Breast epithelium (tissue), 4 donors: ENCODE measurements around the gene ROR2. TPM values are rescaled to one million over a fixed set of nuclear protein-coding genes. Genes with fewer than 3 reads are reported as not detected.

Experiments
- DNase-seq, 2 donors: peaks; one replicate each; pipeline ENCODE4 v3.0.0-alpha.2; 2019; ENCODE audit warnings: low spot score in 2 of 2
- H3K27ac ChIP-seq, 2 donors: fragments of 200-600 bp; sonication (generic) in 1 of 2; one replicate each; pipeline ENCODE4 v1.5.1; 2016 to 2019; ENCODE audit warnings: mild to moderate bottlenecking in 1 of 2
- H3K27me3 ChIP-seq, 2 donors: fragments of 200-600 bp; sonication (generic) in 1 of 2; one replicate each; pipeline versions ENCODE4 v1.5.1 to v1.6.0; 2017 to 2019; ENCODE audit warnings: control low read depth in 1 of 2, mild to moderate bottlenecking in 1 of 2
- H3K36me3 ChIP-seq: fragments of 200-600 bp; one replicate; pipeline ENCODE4 v1.5.1; 2019
- H3K4me1 ChIP-seq, 2 donors: fragments of 200-600 bp; sonication (generic); one replicate each; pipeline ENCODE4 v1.5.1; 2016 to 2019; ENCODE audit warnings: control low read depth in 1 of 2
- H3K4me3 ChIP-seq, 3 donors: fragments of 200-600 bp; sonication (generic); 1 replicate in 2 of 3; 2 replicates in 1 of 3; pipeline ENCODE4 v1.5.1; 2016 to 2019; ENCODE audit warnings: mild to moderate bottlenecking in 3 of 3, moderate library complexity in 2 of 3
- H3K9me3 ChIP-seq, 2 donors: fragments of 200-600 bp; sonication (generic) in 1 of 2; one replicate each; pipeline ENCODE4 v1.5.1; 2016 to 2019; ENCODE audit warnings: control low read depth in 1 of 2
- CTCF ChIP-seq, 3 donors: fragments of 450-650 bp; IDR thresholded peaks; one replicate each; pipeline ENCODE4 v1.5.1; 2016 to 2017; ENCODE audit warnings: antibody characterized with exemption in 3 of 3, mild to moderate bottlenecking in 3 of 3, moderate library complexity in 3 of 3
- POLR2A ChIP-seq: fragments of 450-650 bp; IDR thresholded peaks from one replicate; pipeline ENCODE4 v1.6.1; 2016; ENCODE audit warnings: antibody characterized with exemption, mild to moderate bottlenecking, moderate library complexity
- POLR2AphosphoS5 ChIP-seq, 3 donors: sonication (generic); formaldehyde crosslinking; IDR thresholded peaks; one replicate each; pipeline ENCODE4 v1.6.1; 2017; ENCODE audit warnings: antibody characterized with exemption in 3 of 3
- intact Hi-C: fragments of 100-400 bp; cut with DNase I; formaldehyde crosslinking; loops from one replicate; pipeline ENCODE4 v1.15.1; 2023; ENCODE audit warnings: low total_unique reads
- total RNA-seq, 3 donors: library from RNA; depleted of rRNA; stranded (reverse); fragments of >200 nt; gene quantifications; one replicate each; pipeline ENCODE4 v1.1.0, GENCODE V29; 2016

ROR2 gene
- total RNA-seq, 3 donors from 2014 or later: 2.1 to 25.6 (median 10.2) TPM

DNA sequence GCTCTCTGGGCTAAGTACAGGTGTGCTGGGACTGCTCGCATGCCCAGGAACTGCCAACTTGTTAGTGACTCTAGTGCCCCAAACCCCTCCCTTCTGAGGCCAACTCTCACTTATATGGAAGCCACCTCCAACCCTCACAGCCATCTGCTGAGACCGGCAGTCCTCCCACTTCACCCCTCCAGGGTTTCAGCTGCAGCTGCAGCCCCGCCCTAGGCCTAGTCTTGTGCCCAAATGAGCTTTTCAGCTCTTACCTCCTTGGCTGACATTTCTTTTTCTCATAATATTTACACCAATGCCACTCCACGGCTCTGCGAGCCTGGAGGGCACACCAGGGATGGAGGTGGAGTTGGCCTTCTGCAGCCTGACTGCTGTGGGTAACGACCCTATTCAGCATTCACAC, 166.6 kb downstream of the ROR2 start:
- TF ChIP-seq CTCF (IDR thresholded peaks at IDR 0.05): no peak
- TF ChIP-seq POLR2AphosphoS5 (IDR thresholded peaks at IDR 0.05): no peak
- no peak for TF ChIP-seq POLR2A
- Histone ChIP-seq H3K27ac (peak overlapping the region in 1 of 2 donors; percentile 2), H3K9me3 (no peaks in the 10 kb centered on the region), H3K4me3 (no peak overlapping the region), H3K36me3 (no peaks in the 10 kb centered on the region), H3K27me3 (no peaks in the 10 kb centered on the region), H3K4me1 (no peaks in the 10 kb centered on the region)
- no peak for DNase-seq
- intact Hi-C loops: no loop called here

GRCh38 chr9:91782708-91783214, 167.3 kb downstream of the ROR2 start:
- no peaks in the 10 kb centered on the region for H3K36me3 ChIP-seq
- H3K4me3 ChIP-seq: no peak overlapping the region
- H3K27ac ChIP-seq: peak overlapping the region in 1 of 2 donors; percentile 2
- intact Hi-C loops: no loop called here
- TF ChIP-seq POLR2A (no peak), CTCF (IDR thresholded peaks at IDR 0.05) (no peak), POLR2AphosphoS5 (IDR thresholded peaks at IDR 0.05) (no peak)
- DNase-seq: no peak
- H3K4me1 ChIP-seq: no peaks in the 10 kb centered on the region
- no peaks in the 10 kb centered on the region for H3K27me3 ChIP-seq
- no peaks in the 10 kb centered on the region for H3K9me3 ChIP-seq

DNA sequence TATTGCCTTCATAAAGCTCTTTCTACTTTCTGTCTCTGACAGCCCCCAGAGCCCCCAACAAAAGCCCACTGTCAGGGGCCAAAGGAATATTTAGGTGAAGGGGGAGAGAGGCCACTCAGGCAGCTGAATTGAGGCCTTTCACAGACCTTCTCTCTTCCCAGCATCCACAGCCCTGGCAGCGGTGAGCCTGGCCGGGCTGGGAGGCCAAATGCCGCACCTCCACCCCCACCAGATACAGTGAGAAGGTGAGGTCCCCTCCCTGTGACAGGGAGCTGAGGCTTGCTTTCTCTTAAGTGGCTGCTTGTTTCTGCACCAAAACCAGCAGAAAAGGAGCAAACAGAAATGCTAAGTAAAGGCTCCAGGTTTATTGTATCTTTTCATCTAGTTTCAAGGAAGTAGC, 168.1 kb downstream of the ROR2 start:
- Histone ChIP-seq H3K36me3 (no peaks in the 10 kb centered on the region), H3K27me3 (no peaks in the 10 kb centered on the region), H3K9me3 (no peaks in the 10 kb centered on the region), H3K27ac (peak overlapping the region; percentile 61 to 63), H3K4me1 (no peaks in the 10 kb centered on the region), H3K4me3 (no peak overlapping the region)
- intact Hi-C loops: no loop called here
- no peak for DNase-seq
- TF ChIP-seq CTCF (IDR thresholded peaks at IDR 0.05): no peak
- no peak for TF ChIP-seq POLR2AphosphoS5 (IDR thresholded peaks at IDR 0.05)
- no peak for TF ChIP-seq POLR2A

GRCh38 chr9:91781116-91781515, 168.9 kb downstream of the ROR2 start:
- intact Hi-C loops: no loop called here
- TF ChIP-seq POLR2A: no peak
- TF ChIP-seq CTCF (IDR thresholded peaks at IDR 0.05): no peak
- TF ChIP-seq POLR2AphosphoS5 (IDR thresholded peaks at IDR 0.05): no peak
- no peaks in the 10 kb centered on the region for H3K9me3 ChIP-seq
- H3K27ac ChIP-seq: no peak overlapping the region
- no peaks in the 10 kb centered on the region for H3K27me3 ChIP-seq
- DNase-seq: no peak
- no peaks in the 10 kb centered on the region for H3K36me3 ChIP-seq
- no peak overlapping the region for H3K4me3 ChIP-seq
- no peaks in the 10 kb centered on the region for H3K4me1 ChIP-seq

GRCh38 chr9:91778031-91778430, 172.0 kb downstream of the ROR2 start:
- Histone ChIP-seq H3K4me3 (no peak overlapping the region), H3K27ac (peak overlapping the region in 1 of 2 donors; percentile 25), H3K36me3 (no peaks in the 10 kb centered on the region), H3K4me1 (no peaks in the 10 kb centered on the region), H3K9me3 (no peaks in the 10 kb centered on the region), H3K27me3 (no peaks in the 10 kb centered on the region)
- TF ChIP-seq CTCF (IDR thresholded peaks at IDR 0.05) (no peak), POLR2AphosphoS5 (IDR thresholded peaks at IDR 0.05) (no peak), POLR2A (no peak)
- intact Hi-C loops: no loop called here
- no peak for DNase-seq
